Thymus (tissue), 11 donors: Measurements from ENCODE around the gene CFAP43. TPM values are rescaled to one million over a fixed set of nuclear protein-coding genes. Genes with fewer than 3 reads are reported as not detected.

Experiments used
- DNase-seq, 9 donors: peaks; one replicate each; pipeline ENCODE4 v3.0.0-alpha.2; 2013; ENCODE audit warnings: low spot score in 9 of 9, low read depth in 6 of 9, missing footprints in 1 of 9
- H3K27ac ChIP-seq, 2 donors: one replicate each; pipeline ENCODE4 v1.5.1; 2013; ENCODE audit warnings: control low read depth in 1 of 2, low read depth in 1 of 2, low read length in 1 of 2, mild to moderate bottlenecking in 1 of 2, moderate library complexity in 1 of 2
- H3K27me3 ChIP-seq, 2 donors: one replicate each; pipeline ENCODE4 v1.5.1; 2013; ENCODE audit warnings: low read length in 1 of 2; ENCODE audit not compliant: control insufficient read depth in 2 of 2, insufficient read depth in 1 of 2
- H3K36me3 ChIP-seq, 2 donors: one replicate each; pipeline ENCODE4 v1.5.1; 2013; ENCODE audit warnings: low read length in 1 of 2, mild to moderate bottlenecking in 1 of 2, moderate library complexity in 1 of 2; ENCODE audit not compliant: control insufficient read depth in 2 of 2, insufficient read depth in 2 of 2
- H3K4me1 ChIP-seq, 2 donors: one replicate each; pipeline ENCODE4 v1.5.1; 2013; ENCODE audit warnings: low read length in 2 of 2; ENCODE audit not compliant: control insufficient read depth in 2 of 2, insufficient read depth in 2 of 2
- H3K4me3 ChIP-seq, 2 donors: one replicate each; pipeline ENCODE4 v1.5.1; 2013; ENCODE audit warnings: low read length in 2 of 2, control low read depth in 1 of 2, mild to moderate bottlenecking in 1 of 2
- H3K9me3 ChIP-seq, 2 donors: one replicate each; pipeline ENCODE4 v1.5.1; 2013; ENCODE audit warnings: low read length in 1 of 2, mild to moderate bottlenecking in 1 of 2; ENCODE audit not compliant: control insufficient read depth in 2 of 2, insufficient read depth in 1 of 2
- WGBS: extraction: QIAGEN DNeasy Blood & Tissue Kit; methylation state at CpG from one replicate; pipeline ENCODE4 v1.1.7; 2013; 5-methylcytosine and 5-hydroxymethylcytosine counted together
- polyA plus RNA-seq: library from polyadenylated mRNA; stranded (reverse); fragments of 200-250 nt; gene quantifications from one replicate; pipeline ENCODE4 v1.2.3, GENCODE V29; 2013
- total RNA-seq: library from RNA; stranded (reverse); fragments of 120-200 nt; gene quantifications from one replicate; pipeline ENCODE4 v1.2.4, GENCODE V29; 2013
- donor health status: healthy.

The CFAP43 gene
- total and polyA plus RNA-seq, 2 donors = 0.52 to 2.7 TPM

GRCh38 chr10:104085801-104086400, 146.3 kb downstream of the CFAP43 start, which contains the start of gene COL17A1:
TSS of gene COL17A1 (minus strand) at chr10:104085880. CDS start at chr10:104080673, 5,207 bp downstream.
- Histone ChIP-seq H3K36me3 (no peaks in the 10 kb centered on the region), H3K9me3 (no peaks in the 10 kb centered on the region), H3K4me1 (no peaks in the 10 kb centered on the region), H3K27me3 (no peaks in the 10 kb centered on the region), H3K4me3 (peak within 1 kb of the TSS in 1 of 2 donors; percentile 14), H3K27ac (peak within 1 kb of the TSS; percentile 19 to 66)
- WGBS = 87% methylated on average over 3 of the region's 3 CpGs
- DNase-seq = peak in 1 of 9 donors; percentile 5

- Histone ChIP-seq H3K36me3 (no peaks in the 10 kb centered on the region), H3K4me1 (no peaks in the 10 kb centered on the region), H3K4me3 (no peak overlapping the region), H3K27me3 (no peaks in the 10 kb centered on the region), H3K9me3 (no peaks in the 10 kb centered on the region), H3K27ac (no peak overlapping the region)
- no peak for DNase-seq
- 94% methylated on average over 5 of the region's 5 CpGs for WGBS
Observed at GRCh38 chr10:104084482-104085142, 147.6 kb downstream of the CFAP43 start.

GRCh38 chr10:104081998-104082397, 150.2 kb downstream of the CFAP43 start:
- no peak for DNase-seq
- Histone ChIP-seq H3K27me3 (peaks cover 0 to 2% of the 10 kb centered on the region in 2 donors), H3K36me3 (no peaks in the 10 kb centered on the region), H3K4me1 (no peaks in the 10 kb centered on the region), H3K9me3 (no peaks in the 10 kb centered on the region), H3K4me3 (no peak overlapping the region), H3K27ac (no peak overlapping the region)
- WGBS = 94% methylated on average over 5 of the region's 5 CpGs

- peak in 3 of 9 donors; percentile 4 to 37 (median 10) for DNase-seq
- no peaks in the 10 kb centered on the region for H3K9me3 ChIP-seq
- no peaks in the 10 kb centered on the region for H3K4me1 ChIP-seq
- H3K4me3 ChIP-seq = no peak overlapping the region
- H3K27me3 ChIP-seq = peaks cover 0 to 6% of the 10 kb centered on the region in 2 donors
- no peak overlapping the region for H3K27ac ChIP-seq
- H3K36me3 ChIP-seq = no peaks in the 10 kb centered on the region
- 73% methylated on average over 1 of the region's 1 CpG for WGBS
Observed at GRCh38 chr10:104080762-104081161, 151.4 kb downstream of the CFAP43 start.

Other genes starting within 250 kb of the CFAP43 start
- gene COL17A1, start 146.5 kb downstream of the CFAP43 start, total RNA-seq = 75.3 TPM
- gene COL17A1, start 146.5 kb downstream of the CFAP43 start, polyA plus RNA-seq = 268 TPM
- gene SFR1, start 110.2 kb downstream of the CFAP43 start, total RNA-seq = 14.2 TPM
- 16.5 TPM for gene SFR1, start 110.2 kb downstream of the CFAP43 start, polyA plus RNA-seq
- gene GSTO1, start 22.5 kb upstream of the CFAP43 start, total RNA-seq = 143 TPM
- gene GSTO1, start 22.5 kb upstream of the CFAP43 start, polyA plus RNA-seq = 323 TPM
- gene GSTO2, start 36.8 kb upstream of the CFAP43 start, total RNA-seq = 5.6 TPM
- 16.1 TPM for gene GSTO2, start 36.8 kb upstream of the CFAP43 start, polyA plus RNA-seq
- 7.4 TPM for gene ITPRIP, start 106.1 kb upstream of the CFAP43 start, total RNA-seq
- gene ITPRIP, start 106.1 kb upstream of the CFAP43 start, polyA plus RNA-seq = 13.6 TPM
- 0.19 TPM for gene CFAP58, start 121.5 kb upstream of the CFAP43 start, total RNA-seq
- 0.34 TPM for gene CFAP58, start 121.5 kb upstream of the CFAP43 start, polyA plus RNA-seq